VCaP (cell line): Measurements from ENCODE around the gene SKI.
A peak's percentile ranks its signal among the peaks of the same experiment; 100 is the strongest.

Experiments
- H3K27ac ChIP-seq: fragments of 450-650 bp; 2 replicates; pipeline ENCODE4 v1.5.1; 2017
- CTCF ChIP-seq: fragments of 450-650 bp; conservative IDR thresholded peaks from 2 replicates; pipeline ENCODE4 v1.5.1; 2017; ENCODE audit warnings: mild to moderate bottlenecking, moderate library complexity

Gene SKI

GRCh38 chr1:2224631-2225428 lies 3.3 kb upstream of the SKI start:
- no peak overlapping the region for H3K27ac ChIP-seq
- TF ChIP-seq CTCF, result no peak

- peak overlapping the region; percentile 99 for H3K27ac ChIP-seq
- no peak for TF ChIP-seq CTCF
Measured at GRCh38 chr1:2226525-2227345, 1.4 kb upstream of the SKI start.

GRCh38 chr1:2227346-2228156 lies 568 bp upstream of the SKI start:
- H3K27ac ChIP-seq, result peak overlapping the region; percentile 99
- peak; percentile 11; the same call in 1 of the 2 replicates for TF ChIP-seq CTCF

GRCh38 chr1:2228694-2229036 lies 546 bp downstream of the SKI start:
- H3K27ac ChIP-seq, result peak overlapping the region; percentile 93
- no peak for TF ChIP-seq CTCF

GRCh38 chr1:2229037-2229864 lies 1.1 kb downstream of the SKI start:
- TF ChIP-seq CTCF, result 0 out of 2 replicates have a peak, but pooled peaks have one; percentile 14
- H3K27ac ChIP-seq, result peak overlapping the region; percentile 93

GRCh38 chr1:2229911-2230731 lies 2.0 kb downstream of the SKI start:
- no peak for TF ChIP-seq CTCF
- H3K27ac ChIP-seq, result peak overlapping the region; percentile 93
